Endothelial cell (in vitro differentiated cells): Measurements from ENCODE around the gene CADM1. TPM values are rescaled to one million over a fixed set of nuclear protein-coding genes. Genes with fewer than 3 reads are reported as not detected.

ENCODE experiments used
- DNase-seq: peaks from one replicate; pipeline ENCODE4 v3.0.0; 2021; ENCODE audit warnings: low spot score
- H3K27ac Mint-ChIP-seq: one replicate; pipeline ENCODE4 v1.8.0; 2021; ENCODE audit warnings: mixed read lengths, inconsistent platforms; ENCODE audit not compliant: unreplicated experiment
- H3K27me3 Mint-ChIP-seq: one replicate; pipeline ENCODE4 v1.8.0; 2021; ENCODE audit warnings: mild to moderate bottlenecking, moderate library complexity, mixed read lengths, inconsistent platforms; ENCODE audit not compliant: unreplicated experiment
- H3K36me3 Mint-ChIP-seq: one replicate; pipeline ENCODE4 v1.8.0; 2021; ENCODE audit warnings: mild to moderate bottlenecking, low read depth, mixed read lengths, inconsistent platforms; ENCODE audit not compliant: unreplicated experiment
- H3K4me1 Mint-ChIP-seq: one replicate; pipeline ENCODE4 v1.8.0; 2021; ENCODE audit warnings: mild to moderate bottlenecking, mixed read lengths, inconsistent platforms; ENCODE audit not compliant: unreplicated experiment
- H3K4me3 Mint-ChIP-seq: one replicate; pipeline ENCODE4 v1.8.0; 2021; ENCODE audit warnings: mild to moderate bottlenecking, mixed read lengths, inconsistent platforms; ENCODE audit not compliant: unreplicated experiment
- H3K9me3 Mint-ChIP-seq: one replicate; pipeline ENCODE4 v1.8.0; 2021; ENCODE audit warnings: mixed read lengths, inconsistent platforms; ENCODE audit not compliant: unreplicated experiment
- CTCF ChIP-seq: fragments of 200-600 bp; sonication (generic); IDR thresholded peaks from one replicate; pipeline ENCODE4 v1.5.0; 2021; ENCODE audit warnings: antibody characterized with exemption; ENCODE audit not compliant: unreplicated experiment
- total RNA-seq: library from RNA; stranded (reverse); fragmentation: NEBNext Ultra II Directional; extraction: Animal tissue kit (Norgen Biotek cat#: 25700); gene quantifications from one replicate; pipeline ENCODE4 v1.2.1, GENCODE V29; 2021; ENCODE audit not compliant: unreplicated experiment

Gene CADM1
- total RNA-seq, 1 donor from 2014 or later: 65.5 TPM

DNA sequence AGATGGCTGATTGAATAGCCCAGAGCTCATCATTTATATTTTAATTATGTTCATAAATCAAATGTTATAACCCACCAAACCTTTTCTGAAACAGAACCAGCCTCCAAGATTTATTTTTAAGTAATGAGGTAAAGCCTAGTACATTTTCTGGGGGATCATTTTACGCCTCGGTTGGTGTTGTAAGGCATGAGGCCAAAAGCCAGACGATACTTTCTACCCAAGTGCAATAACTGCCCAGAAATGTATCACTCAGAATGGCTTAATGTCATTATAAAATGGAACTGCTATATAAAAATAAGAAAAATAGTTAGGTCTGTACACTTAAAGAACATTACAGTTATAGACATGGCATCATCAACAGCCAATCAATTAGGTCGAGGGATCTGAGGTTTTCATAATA, 283.3 kb downstream of the CADM1 start:
- H3K27me3 Mint-ChIP-seq: no peaks in the 10 kb centered on the region
- TF ChIP-seq CTCF: no peak
- no peaks in the 10 kb centered on the region for H3K4me1 Mint-ChIP-seq

GRCh38 chr11:115220423-115220822, 283.8 kb downstream of the CADM1 start:
- H3K36me3 Mint-ChIP-seq: no peaks in the 10 kb centered on the region
- H3K27me3 Mint-ChIP-seq: no peaks in the 10 kb centered on the region
- H3K9me3 Mint-ChIP-seq: no peaks in the 10 kb centered on the region
- no peaks in the 10 kb centered on the region for H3K4me1 Mint-ChIP-seq
- no peak for DNase-seq
- H3K4me3 Mint-ChIP-seq: no peak overlapping the region
- no peak for TF ChIP-seq CTCF
- H3K27ac Mint-ChIP-seq: no peak overlapping the region

More for the DNA sequence above, 283.3 kb downstream of the CADM1 start:
- no peak overlapping the region for H3K27ac Mint-ChIP-seq
- H3K9me3 Mint-ChIP-seq: no peaks in the 10 kb centered on the region
- no peak for DNase-seq
- no peak overlapping the region for H3K4me3 Mint-ChIP-seq
- H3K36me3 Mint-ChIP-seq: no peaks in the 10 kb centered on the region

- H3K4me3 Mint-ChIP-seq: no peak overlapping the region
- H3K36me3 Mint-ChIP-seq: no peaks in the 10 kb centered on the region
- no peaks in the 10 kb centered on the region for H3K4me1 Mint-ChIP-seq
- no peaks in the 10 kb centered on the region for H3K9me3 Mint-ChIP-seq
- DNase-seq: no peak
- no peak for TF ChIP-seq CTCF
- no peaks in the 10 kb centered on the region for H3K27me3 Mint-ChIP-seq
- H3K27ac Mint-ChIP-seq: no peak overlapping the region
These were observed 284.8 kb downstream of the CADM1 start for GRCh38 chr11:115219376-115219775.

GRCh38 chr11:115217726-115218311, 286.4 kb downstream of the CADM1 start:
- Mint-ChIP-seq H3K9me3 (no peaks in the 10 kb centered on the region), H3K27ac (no peak overlapping the region), H3K4me3 (no peak overlapping the region), H3K36me3 (no peaks in the 10 kb centered on the region), H3K4me1 (no peaks in the 10 kb centered on the region), H3K27me3 (peaks cover 2% of the 10 kb centered on the region)
- no peak for TF ChIP-seq CTCF
- DNase-seq: no peak

DNA sequence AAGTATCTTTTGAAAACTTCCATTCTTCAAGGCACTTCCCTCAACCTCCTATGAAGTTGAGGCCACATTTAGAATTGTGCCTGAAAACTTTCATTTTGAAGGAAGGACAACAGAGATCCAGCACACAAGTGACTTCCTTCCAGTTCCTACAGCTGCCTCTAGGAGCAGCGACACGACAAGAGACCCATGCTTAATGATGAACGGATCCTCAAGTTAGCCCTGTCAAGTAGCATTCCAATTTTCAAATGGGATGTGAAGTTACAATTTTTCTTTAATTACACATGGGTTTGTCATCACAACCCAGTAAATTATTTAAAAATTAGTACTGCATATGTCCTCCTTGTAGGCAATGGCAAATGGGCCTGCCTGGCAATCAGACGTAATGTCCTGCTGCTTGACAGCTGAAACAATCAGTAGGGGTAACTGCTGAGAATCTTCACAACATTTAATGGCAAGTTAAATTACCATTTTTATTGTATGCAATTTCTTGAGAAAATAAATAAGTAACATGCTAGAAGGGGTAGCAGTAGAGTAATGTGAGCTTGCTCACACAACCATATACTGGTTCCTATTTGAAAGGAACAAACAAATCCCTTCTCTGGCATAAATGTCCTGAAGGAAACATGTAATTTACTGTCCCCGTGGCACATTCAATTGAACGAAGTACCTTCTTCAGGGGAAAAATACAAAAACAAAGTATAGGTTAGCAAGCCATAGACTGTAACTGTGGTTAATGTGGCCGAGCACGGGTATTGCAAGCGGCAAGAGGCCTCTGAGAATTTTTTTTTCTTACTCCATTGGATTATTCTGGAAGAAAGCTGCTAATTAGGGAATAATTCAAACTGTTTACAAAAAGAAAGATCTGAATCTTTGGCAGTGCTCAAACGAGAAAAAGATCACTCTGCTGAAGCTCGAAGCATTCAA, 288.3 kb downstream of the CADM1 start:
- no peak overlapping the region for H3K4me3 Mint-ChIP-seq
- peak; percentile 23 for TF ChIP-seq CTCF
- H3K9me3 Mint-ChIP-seq: no peaks in the 10 kb centered on the region
- no peaks in the 10 kb centered on the region for H3K36me3 Mint-ChIP-seq
- DNase-seq: peak; percentile 11
- H3K27ac Mint-ChIP-seq: no peak overlapping the region
- H3K4me1 Mint-ChIP-seq: no peaks in the 10 kb centered on the region
- peaks cover 2% of the 10 kb centered on the region for H3K27me3 Mint-ChIP-seq
